Embryonic facial prominence (tissue), 1 donor: ENCODE data around the gene PSMG4.

Source experiments
- DNase-seq: peaks from one replicate; pipeline ENCODE4 v3.0.0-alpha.2; 2016; ENCODE audit errors: extremely low spot score

Gene PSMG4, protein sequence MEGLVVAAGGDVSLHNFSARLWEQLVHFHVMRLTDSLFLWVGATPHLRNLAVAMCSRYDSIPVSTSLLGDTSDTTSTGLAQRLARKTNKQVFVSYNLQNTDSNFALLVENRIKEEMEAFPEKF

DNA sequence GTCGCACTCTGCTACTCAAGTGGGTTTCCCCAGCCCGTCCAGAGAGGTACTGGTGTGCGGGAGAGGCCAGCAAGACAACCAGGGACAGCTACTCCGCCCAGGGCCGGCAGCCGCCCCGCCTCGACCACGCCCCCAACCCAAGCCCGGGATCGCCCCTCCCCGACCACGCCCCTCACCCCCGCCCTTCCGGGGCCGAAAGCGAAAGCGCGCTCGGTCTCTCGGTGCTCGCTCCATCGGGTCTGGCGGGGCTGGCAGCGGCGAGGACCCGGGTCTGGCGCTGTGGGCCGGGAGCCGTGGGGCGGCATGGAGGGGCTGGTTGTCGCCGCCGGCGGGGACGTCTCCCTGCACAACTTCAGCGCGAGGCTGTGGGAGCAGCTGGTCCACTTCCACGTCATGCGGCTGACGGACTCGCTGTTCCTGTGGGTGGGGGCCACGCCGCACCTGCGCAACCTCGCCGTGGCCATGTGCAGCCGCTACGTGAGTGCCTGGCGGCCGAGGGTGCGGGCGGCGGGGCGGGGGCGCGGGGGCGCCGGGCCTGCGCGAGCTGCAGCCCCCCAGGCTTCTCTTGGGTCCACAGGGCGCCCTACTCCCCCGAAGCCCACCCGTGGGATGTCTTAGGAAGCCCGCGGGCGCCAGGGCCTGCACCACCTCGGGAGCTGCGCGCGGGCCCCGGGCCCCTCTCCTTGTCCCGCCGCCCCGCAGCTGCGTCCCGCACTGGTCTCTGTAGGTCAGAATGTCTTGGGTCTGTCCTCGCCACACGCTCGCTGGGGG, at the start of gene PSMG4:
PSMG4 (plus strand) TSS at position 228 of the 771 bp plus-strand sequence; CDS start at position 304, 76 bp downstream.
- DNase-seq = peak; percentile 78

DNA sequence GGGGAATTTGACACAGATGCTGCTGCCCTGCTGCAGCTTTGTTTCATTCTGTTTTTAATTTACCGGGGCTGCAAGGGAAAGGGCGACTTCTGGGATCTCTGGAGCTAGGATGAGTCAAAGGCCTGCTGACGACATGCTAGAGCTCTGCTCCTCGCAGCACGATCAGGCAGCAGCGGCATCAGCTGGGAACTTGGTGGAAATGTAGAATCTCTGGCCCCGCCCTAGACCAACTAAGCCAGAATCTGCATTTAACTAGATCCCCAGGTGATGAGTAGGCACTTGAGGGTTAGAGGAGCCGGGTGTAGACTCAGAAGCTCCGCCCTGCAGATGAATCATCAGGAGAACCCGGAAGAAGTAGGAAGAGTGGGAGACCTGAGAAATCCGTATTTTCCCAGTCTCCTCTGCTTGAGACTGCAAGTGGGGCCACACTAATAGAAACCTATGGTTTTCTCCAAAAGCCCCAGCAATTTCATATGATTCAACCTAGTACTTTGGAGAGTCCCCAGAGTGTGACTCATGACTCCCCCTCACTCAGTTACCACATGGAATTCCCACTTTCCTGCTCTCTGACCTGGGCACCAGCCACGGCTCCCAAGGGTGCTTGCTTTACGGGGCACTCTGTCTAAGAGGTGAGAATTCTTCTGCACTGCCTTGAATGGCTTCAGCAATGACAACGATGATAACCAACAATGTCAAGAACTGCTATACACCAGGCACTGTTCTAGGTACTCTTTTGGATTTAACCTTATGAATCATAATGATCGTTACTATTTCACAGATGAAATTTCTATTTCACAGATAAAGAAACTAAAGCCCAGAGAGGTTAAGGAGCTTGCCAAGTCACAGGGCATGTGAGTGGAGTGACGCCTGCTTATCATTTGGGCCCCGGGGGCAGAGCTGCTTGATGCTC, 49.4 kb upstream of the PSMG4 start:
- DNase-seq = no peak

DNA sequence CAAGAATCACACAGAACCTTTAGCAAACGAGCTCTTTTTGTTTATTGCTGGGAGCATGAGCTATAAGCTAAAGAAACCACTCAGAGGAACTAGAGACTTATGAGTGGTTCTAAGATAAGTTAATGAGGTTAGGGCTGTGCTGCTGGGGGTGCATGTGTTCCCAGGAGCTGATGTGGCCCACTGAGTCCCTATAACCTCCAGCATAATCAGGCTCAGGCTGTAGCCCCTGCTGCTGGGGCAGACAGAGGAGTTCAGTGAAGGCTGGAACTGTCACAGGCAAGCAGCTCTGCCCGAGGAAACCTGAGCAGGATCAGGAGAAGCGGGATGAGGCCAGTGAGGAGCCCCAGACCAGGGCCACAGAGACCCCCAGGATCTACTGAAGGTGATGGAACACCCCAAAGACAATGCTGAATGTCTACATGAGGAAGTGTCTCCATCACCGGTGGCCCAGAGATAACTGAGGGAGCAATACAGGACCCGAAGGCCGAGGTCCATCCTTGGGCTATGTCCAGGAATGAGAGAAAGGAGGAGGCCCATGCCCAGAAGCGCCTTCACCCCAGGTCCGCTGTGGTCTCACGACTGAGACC, 48.6 kb upstream of the PSMG4 start:
- DNase-seq = no peak

DNA sequence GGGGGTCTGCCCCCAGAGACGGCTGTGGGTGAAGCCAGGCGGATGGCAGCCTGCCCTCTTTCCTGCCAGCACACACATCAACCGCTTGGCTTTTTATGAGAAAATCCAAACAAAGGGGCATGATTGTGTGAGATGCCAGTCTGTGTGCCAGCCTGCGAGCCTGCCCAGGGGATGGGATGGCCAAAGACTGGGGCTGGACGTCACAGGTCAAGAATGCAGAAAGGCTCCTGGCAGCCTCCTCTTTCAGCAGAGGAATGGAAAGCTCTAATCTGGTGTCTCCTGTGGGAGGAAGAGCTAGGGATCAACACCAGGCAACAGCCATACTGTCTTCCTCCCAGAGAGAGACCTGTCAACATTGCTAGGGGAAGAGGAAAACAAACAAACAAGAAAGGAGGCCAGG, 47.1 kb upstream of the PSMG4 start:
- no peak for DNase-seq

DNA sequence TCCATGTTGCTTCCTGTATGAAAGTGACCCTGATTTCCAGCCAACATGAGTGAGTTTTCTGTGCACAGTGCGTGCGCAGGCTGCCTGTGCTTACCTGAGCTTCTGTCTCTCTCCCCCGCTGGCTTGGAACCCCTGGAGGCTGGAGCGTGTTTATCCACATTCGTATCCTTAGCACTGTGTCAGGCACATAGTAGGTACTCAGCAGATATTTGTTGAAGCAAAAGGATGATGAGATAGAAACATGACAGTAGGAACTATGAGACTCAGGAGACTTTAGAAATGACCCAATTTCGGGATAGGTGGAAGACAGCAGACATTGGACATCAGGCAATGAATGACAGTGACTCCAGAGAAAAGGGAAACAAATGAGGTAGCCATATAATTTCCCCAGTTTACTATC, 46.5 kb upstream of the PSMG4 start:
- DNase-seq = no peak

DNA sequence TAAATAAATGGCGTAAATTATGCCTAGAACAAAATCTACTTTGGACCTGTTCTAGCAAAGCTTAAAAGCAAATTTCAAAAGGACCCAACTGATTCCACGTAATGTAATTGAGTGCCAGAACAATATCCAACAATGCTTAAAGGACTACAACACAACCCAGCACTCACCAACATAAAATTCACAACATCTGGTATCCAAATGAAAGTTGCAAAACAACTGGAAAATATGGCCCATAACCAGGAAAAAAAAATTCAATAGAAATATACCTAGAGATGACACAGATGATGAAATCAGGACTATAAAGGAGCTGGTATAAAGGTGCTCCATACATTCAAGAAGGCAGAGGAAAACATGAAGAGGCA, 45.4 kb upstream of the PSMG4 start:
- DNase-seq = no peak

DNA sequence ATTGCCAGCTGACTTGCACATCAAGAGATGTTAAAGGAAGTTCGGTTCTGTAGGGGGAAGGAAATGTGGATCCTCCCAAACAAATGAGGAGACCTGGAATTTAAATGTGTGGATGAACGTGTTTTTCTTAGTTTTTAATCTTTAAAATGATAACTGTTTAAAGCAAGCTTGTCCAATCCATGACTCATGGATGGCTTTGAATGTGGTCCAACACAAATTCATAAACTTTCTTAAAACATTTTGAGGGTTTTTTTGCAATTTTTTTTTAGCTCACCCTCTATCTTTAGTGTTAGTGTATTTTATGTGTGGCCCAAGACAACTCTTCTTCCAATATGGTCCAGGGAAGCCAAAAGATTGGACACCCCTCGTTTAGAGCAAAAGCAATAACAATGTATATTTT, 43.8 kb upstream of the PSMG4 start:
- DNase-seq = no peak

DNA sequence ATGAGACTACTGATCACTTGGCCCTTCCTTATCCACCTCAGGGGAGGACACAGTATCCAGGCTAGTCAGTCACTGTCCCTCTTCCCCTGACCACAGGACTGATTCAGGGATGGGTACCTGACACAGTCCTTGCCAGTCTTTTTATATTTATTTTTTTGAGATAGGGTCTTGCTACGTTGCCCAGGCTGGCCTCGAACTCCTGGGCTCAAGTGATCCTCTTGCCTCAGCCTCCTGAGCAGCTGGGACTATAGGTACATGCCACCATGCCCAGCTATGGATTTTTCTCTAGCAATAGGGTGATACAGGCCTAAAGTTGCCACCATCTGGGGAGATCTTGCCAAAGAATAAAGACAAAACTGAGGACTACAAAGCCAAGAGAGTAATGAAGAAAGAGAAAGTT, 41.5 kb upstream of the PSMG4 start:
- no peak for DNase-seq

DNA sequence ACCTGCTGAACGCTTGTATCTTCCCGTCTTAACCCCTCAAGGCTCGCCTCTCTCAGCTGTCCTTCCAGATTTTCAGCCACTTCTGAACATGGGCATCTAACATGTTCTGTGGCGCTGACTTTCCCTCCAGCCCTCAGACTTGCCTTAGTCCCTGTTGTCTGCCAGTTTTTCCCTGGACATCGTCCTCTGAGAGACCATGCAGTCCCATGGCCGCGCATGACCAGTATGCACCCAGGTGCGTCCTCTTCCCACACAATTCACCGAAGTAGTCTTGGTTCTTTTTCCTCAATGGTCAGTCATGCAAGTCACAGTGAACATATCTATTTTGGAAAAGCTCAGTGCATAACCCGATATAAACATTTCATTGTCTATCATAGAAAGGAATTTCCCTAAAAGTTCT, 40.5 kb upstream of the PSMG4 start:
- DNase-seq = no peak

DNA sequence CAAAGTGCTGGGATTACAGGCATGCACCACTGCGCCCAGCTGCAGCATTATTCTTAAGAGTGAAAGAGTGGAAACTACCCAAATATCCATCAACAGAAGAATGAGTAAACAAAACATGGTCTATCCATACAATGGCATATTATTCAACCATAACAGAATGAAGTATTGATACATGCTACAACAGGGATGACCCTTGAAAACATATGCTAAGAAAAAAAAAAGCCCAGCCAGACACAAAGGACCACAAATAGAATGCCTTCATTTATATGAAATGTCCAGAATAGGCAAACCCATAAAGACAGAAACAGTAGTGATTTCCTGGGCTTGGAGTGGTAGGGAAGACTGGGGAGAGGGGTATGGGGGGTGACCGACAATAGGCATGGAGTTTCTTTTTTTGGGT, 38.4 kb upstream of the PSMG4 start:
- no peak for DNase-seq

DNA sequence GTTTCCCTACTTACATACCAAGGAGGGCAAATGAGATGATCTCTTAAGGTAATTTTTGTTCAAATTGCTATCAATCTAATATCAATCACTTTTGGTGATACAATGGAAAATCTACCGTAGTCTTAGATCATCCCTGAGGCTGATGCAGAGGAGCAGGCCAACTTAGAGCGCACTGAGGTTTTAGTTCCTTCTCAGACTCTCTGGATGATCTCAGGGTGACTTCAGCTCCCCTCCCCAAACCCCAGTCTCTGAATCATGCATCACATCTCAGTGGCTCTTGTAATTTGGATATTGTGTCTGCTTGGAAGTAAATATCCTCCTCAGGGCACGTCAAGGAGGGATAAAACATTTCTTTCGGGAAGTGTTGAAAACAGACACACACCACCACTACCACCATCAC, 37.2 kb upstream of the PSMG4 start:
- DNase-seq = no peak

DNA sequence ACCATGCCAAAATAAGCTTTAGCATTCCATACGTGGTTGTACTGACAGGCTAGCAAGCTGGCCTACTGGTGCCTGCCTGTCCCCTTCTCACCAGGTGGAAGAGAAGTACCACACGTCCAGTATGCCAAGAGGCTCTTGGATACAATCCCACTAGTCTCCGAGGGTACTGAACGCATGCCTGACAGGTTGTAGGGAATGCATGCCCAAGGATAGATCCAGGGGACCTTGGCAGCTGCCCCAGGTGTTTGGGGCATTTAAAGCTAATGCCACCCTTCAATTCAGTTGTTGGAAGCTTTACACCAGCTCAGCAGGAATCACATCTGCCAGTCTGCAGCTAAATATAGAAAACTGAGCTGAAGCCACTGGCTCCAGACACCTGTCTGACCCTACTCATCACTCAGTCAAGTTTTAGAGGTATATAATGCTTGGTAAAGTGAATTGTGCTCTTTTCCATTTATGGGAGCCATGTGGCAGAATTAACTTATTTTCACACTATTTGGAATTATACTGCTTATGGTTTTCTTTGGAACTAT, 36.2 kb upstream of the PSMG4 start:
- DNase-seq = no peak

DNA sequence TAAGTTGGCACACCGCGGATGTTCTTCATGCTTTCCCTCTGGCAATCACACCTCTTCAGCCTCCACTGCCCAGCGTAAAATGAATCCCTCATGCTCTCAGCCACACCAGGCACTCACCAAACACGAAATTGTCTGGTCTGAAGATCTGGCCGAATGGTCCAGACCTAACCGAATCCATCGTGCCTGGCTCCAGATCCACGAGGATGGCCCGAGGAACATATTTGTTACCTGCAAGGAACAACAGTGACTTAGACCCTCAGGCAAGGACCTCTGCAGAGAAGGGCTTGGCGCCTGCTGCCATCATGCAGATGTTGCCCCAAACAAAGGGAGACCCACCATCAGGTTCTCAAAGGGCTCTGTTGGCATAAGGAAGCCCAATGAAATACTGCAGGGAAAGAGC, 32.7 kb upstream of the PSMG4 start:
- no peak for DNase-seq

DNA sequence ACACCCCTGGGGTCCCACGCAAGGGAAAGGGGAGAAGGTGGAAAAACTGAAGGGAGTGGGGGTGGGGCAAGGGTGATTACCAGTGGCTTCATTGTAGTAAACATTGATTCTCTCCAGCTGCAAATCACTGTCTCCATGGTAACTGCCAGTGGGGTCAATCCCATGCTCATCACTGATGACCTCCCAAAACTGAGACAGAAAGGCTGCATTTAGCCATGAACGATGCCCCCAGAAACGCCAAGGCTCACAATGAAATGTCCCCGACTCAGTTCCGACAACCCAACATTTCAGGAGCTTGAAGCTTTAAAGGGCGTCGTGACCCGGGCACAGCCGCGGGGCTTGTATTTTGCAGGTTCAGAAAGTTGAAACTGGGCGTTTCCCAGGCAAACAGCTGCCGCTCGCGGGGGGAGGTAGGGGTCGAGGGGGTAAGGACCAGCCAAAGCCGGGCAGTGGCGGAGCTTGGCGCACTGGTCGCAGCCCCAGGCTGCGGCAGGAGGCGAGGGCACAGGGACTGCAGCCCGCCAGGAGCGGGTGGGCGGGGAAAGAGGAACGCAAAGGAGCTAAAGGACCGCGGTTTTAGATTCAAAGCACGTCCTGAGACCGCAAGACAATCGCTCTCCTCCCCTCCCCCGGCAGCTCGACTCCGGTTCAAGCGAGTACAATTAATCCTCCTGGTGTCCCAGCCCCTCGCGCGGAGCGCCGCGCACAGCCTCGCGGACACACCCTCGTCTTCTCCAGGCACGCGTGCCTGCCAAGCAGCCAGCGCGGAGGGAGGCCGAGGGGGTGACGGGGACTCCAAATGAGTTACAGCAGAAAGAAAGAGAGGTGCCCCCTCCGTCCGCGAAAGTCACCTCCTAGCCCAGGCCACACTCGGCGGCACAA, 32.0 kb upstream of the PSMG4 start:
- no peak for DNase-seq

DNA sequence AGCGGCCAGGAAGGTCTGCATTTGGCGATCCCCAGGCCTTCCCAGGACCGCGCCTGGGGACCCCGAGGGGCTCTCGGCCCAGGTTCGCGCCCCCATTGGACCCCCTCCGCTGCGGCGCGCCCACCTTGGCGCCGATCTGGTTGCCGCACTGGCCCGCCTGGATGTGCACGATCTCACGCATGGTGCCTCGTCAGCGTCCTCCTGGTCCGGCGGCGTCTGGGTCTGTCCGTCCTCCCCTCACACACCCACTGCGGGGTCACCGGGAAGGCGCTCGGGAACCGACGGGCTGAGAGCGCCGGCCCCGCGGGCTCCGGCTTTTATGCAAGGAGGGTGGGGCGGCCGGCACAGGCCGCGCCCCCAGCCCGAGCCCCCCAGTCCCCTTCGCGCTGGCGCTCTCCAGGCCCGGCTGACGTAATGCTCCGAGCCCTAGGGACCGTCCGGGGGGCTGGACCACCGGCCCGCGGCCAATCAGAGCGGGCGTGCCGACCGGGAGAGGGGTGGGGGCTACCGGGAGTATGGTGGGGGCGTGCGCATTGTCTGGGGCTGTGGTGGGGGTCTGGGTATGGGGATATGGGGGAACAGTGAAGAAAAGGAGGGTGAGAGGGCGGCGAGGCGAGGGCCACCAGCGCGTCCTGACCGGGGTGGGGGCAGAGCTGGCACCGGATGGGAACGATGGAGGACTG, 31.2 kb upstream of the PSMG4 start, which contains the start of gene TUBB2B:
TUBB2B (minus strand) TSS at position 291 of the 683 bp plus-strand sequence; CDS start at position 181, 110 bp downstream.
- peak; percentile 87 for DNase-seq

DNA sequence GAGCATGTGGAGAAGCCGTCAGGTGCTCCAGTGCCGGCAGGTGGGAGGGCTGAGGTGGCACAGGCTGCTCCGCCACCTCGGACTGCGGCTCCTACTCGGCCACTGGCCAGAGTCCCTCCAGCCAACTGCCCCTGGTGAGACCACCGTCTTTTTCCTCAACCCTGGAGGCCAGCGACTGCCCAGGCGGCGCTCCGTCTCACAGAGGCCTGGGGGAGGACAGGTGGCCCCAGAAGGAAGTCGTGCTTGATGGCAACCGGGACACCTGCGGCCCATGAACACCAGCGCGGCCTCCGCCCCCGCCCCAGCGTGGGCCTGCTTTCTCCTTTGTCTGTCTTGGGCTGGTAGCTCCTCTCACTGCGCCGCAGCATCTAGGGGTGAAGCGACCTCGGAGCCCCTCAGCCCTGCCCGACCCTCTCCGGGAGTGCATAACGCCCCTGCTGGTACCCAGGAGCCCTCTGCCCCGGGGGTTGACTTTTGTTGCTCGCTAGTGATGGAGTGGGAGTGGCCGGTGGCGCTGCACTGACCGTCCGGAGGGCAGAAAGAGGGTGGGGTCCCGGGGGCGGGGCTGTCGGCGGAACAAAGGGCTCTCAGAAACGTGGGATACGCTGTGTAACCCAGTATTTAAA, 30.6 kb upstream of the PSMG4 start:
- DNase-seq = no peak

DNA sequence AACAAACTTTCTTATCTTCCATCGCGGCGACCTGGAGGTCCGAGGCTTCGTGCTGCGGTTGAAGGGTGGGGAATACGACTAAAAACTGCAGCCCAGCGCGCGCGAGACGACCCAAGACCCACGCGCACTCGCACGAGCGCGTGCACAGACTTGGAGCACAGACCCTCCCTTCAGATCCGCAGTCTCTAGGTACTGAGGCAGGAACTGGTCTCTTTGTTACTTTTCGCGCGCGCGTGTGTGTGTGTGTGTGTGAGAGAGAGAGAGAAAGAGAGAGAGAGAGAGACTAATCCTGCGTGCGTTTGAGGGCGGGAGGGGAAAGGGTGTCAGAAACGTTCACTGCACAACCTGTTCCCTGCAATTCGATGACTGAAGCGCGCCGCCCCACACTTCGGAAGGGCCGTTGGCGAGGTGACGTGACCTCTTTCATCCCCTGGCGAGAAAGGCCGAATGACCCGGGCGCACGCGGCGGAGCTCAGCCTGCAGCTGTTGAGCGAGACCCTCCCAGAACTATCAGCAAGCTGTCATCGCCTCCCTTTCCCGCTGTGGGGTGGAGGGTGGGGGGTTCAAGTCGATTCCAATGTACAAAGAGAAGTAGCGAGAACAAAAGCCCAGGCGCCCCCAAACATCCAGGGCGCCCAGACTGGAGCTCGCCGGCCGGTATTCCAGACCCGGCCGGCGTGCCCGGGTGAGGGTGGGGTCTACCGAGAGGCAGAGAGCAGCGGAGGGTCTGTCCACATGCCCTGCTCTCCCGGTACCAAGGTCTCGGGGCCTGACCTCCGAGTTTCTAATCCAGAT, 29.8 kb upstream of the PSMG4 start:
- DNase-seq = no peak

DNA sequence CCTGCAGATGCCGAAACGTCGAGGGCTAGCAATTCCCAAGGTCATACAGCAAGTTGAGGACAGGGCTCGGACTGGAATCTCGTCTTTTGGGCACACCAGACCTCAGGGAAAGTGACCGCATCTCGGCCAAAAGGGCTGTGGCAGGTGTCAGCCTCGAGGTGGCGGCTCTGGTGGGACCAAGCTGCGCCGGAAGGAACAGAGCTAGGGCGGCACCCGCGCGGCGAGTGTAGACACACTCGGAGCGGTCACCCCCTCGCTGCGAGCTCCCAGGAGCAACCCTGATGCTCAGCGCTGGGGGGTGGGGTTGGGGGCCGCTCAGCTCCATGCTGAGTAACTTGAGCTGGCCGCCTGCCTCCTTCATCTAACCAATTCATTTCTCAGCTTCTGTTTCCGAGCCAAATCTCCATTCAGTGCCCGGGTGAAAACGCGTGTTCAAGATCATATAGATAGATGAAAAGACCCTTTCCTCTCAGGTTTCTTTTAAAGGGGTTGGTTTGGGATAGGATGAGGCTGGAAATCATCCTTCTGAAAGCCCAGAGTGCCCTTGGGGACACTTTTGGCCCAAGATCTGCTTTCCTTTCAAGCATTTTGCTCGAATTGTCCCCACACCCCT, 29.1 kb upstream of the PSMG4 start:
- DNase-seq = no peak
